Measurements from ENCODE around the gene COA1.

GRCh38 chr7:43643846-43644245, 85.5 kb downstream of the COA1 start:
- TF ChIP-seq ZKSCAN8 (CRISPR knock-in tag; IDR thresholded peaks at IDR 0.05) (no peak), TGIF2 (CRISPR knock-in tag; IDR thresholded peaks at IDR 0.05) (no peak), MAZ (CRISPR knock-in tag; conservative IDR thresholded peaks at IDR 0.05 in 1 of 2, IDR thresholded peaks at IDR 0.05 in 1 of 2) (no peak), ERF (CRISPR knock-in tag; IDR thresholded peaks at IDR 0.05) (no peak), POLR2AphosphoS5 (IDR thresholded peaks at IDR 0.05; ENCODE audit: control insufficient read depth, insufficient read depth, low read depth, low read length) (no peak), SP2 (IDR thresholded peaks at IDR 0.05; ENCODE audit: extremely low read depth, low read depth, low read length, poor library complexity, severe bottlenecking) (no peak), ZNF518B (CRISPR knock-in tag; IDR thresholded peaks at IDR 0.05) (no peak), PCBP2 (IDR thresholded peaks at IDR 0.05; ENCODE audit: low read depth, low read length, poor library complexity, severe bottlenecking) (no peak)
